Measurements from ENCODE around the gene MAGIX. TPM values are rescaled to one million over a fixed set of nuclear protein-coding genes. Genes with fewer than 3 reads are reported as not detected.

Gene MAGIX
- polyA plus RNA-seq, 1 of the 3 experiments (the other 2 are of a cell fraction), result 1.1 TPM

- Histone ChIP-seq H3K79me2 (ENCODE audit: insufficient read depth) (peaks cover 22% of the 10 kb centered on the region), H3K9me3 (no peaks in the 10 kb centered on the region), H4K20me1 (ENCODE audit: insufficient read depth) (no peaks in the 10 kb centered on the region), H3K36me3 (replicated peaks in 1 of 2; ENCODE audit: control insufficient read depth in 1 of 2, insufficient read depth in 2 of 2, low read length in 1 of 2) (peaks cover 15 to 20% of the 10 kb centered on the region in 2 experiments), H3K27me3 (ENCODE audit: insufficient read depth) (no peaks in the 10 kb centered on the region), H3K9me2 (no peaks in the 10 kb centered on the region), H3F3A (replicated peaks; ENCODE audit: insufficient read depth) (no peaks in the 10 kb centered on the region), H3K4me3 (ENCODE audit: low read depth in 2 of 2, low read length in 1 of 2) (no peak overlapping the region), H3K4me1 (ENCODE audit: control insufficient read depth in 1 of 2, insufficient read depth in 2 of 2, low read depth in 1 of 2, low read length in 1 of 2) (peaks cover 0 to 7% of the 10 kb centered on the region in 2 experiments; a peak in 1 of 4 replicates), H3K4me2 (no peak overlapping the region), H3K27ac (ENCODE audit: low read depth in 2 of 2, low read length in 1 of 2) (no peak overlapping the region), H2AFZ (ENCODE audit: low read depth) (no peak overlapping the region), H3K9ac (no peak overlapping the region)
- CTCF ChIA-PET, result no interaction called here
- DNase-seq, result no peak
- POLR2A ChIA-PET, result no interaction called here
- no peak for TF ChIP-seq USF1 (IDR thresholded peaks at IDR 0.05; ENCODE audit: borderline replicate concordance, low read depth)
- TF ChIP-seq MAX (IDR thresholded peaks at IDR 0.05; ENCODE audit: low read depth), result no peak
- TF ChIP-seq CHD2 (IDR thresholded peaks at IDR 0.05; ENCODE audit: low read length, partially characterized antibody), result no peak
- TF ChIP-seq IRF3 (IDR thresholded peaks at IDR 0.05; ENCODE audit: low read depth, low read length), result no peak
- TF ChIP-seq, protein P1, sequence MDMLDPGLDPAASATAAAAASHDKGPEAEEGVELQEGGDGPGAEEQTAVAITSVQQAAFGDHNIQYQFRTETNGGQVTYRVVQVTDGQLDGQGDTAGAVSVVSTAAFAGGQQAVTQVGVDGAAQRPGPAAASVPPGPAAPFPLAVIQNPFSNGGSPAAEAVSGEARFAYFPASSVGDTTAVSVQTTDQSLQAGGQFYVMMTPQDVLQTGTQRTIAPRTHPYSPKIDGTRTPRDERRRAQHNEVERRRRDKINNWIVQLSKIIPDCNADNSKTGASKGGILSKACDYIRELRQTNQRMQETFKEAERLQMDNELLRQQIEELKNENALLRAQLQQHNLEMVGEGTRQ (IDR thresholded peaks at IDR 0.05; ENCODE audit: borderline replicate concordance, low read depth, low read length), result no peak
- TF ChIP-seq POLR2AphosphoS5 (IDR thresholded peaks at IDR 0.05; ENCODE audit: low read depth, low read length), result no peak
- no peak for TF ChIP-seq MXI1 (IDR thresholded peaks at IDR 0.05; ENCODE audit: low read depth, low read length)
- WGBS (ENCODE audit: low lambda C conversion rate), result 100% methylated on average over 1 of the region's 1 CpG
These were observed 42.5 kb upstream of the MAGIX start for GRCh38 chrX:49120091-49120490.

- Histone ChIP-seq H3K27me3 (ENCODE audit: insufficient read depth) (no peaks in the 10 kb centered on the region; the same call in 1 of the 2 replicates), H3F3A (replicated peaks; ENCODE audit: insufficient read depth) (no peaks in the 10 kb centered on the region), H3K9me3 (no peaks in the 10 kb centered on the region), H4K20me1 (ENCODE audit: insufficient read depth) (no peaks in the 10 kb centered on the region), H3K27ac (ENCODE audit: low read depth in 2 of 2, low read length in 1 of 2) (no peak overlapping the region), H3K4me3 (ENCODE audit: low read depth in 2 of 2, low read length in 1 of 2) (peak overlapping the region; percentile 71 to 91), H3K4me2 (peak overlapping the region; percentile 89), H3K9me2 (no peaks in the 10 kb centered on the region), H3K36me3 (replicated peaks in 1 of 2; ENCODE audit: control insufficient read depth in 1 of 2, insufficient read depth in 2 of 2, low read length in 1 of 2) (peaks cover 8 to 14% of the 10 kb centered on the region in 2 experiments), H2AFZ (ENCODE audit: low read depth) (no peak overlapping the region), H3K4me1 (ENCODE audit: control insufficient read depth in 1 of 2, insufficient read depth in 2 of 2, low read depth in 1 of 2, low read length in 1 of 2) (peaks cover 0 to 7% of the 10 kb centered on the region in 2 experiments; a peak in 1 of 4 replicates), H3K9ac (peak overlapping the region; percentile 93), H3K79me2 (ENCODE audit: insufficient read depth) (peaks cover 22% of the 10 kb centered on the region)
- POLR2A ChIA-PET, result no interaction called here
- CTCF ChIA-PET, result no interaction called here
- no peak for DNase-seq
- WGBS (ENCODE audit: low lambda C conversion rate), result 95% methylated on average over 2 of the region's 5 CpGs
- TF ChIP-seq, protein P2, sequence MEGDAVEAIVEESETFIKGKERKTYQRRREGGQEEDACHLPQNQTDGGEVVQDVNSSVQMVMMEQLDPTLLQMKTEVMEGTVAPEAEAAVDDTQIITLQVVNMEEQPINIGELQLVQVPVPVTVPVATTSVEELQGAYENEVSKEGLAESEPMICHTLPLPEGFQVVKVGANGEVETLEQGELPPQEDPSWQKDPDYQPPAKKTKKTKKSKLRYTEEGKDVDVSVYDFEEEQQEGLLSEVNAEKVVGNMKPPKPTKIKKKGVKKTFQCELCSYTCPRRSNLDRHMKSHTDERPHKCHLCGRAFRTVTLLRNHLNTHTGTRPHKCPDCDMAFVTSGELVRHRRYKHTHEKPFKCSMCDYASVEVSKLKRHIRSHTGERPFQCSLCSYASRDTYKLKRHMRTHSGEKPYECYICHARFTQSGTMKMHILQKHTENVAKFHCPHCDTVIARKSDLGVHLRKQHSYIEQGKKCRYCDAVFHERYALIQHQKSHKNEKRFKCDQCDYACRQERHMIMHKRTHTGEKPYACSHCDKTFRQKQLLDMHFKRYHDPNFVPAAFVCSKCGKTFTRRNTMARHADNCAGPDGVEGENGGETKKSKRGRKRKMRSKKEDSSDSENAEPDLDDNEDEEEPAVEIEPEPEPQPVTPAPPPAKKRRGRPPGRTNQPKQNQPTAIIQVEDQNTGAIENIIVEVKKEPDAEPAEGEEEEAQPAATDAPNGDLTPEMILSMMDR (IDR thresholded peaks at IDR 0.05), result no peak
- TF ChIP-seq, protein P1 (IDR thresholded peaks at IDR 0.05; ENCODE audit: borderline replicate concordance, low read depth, low read length), result no peak
- TF ChIP-seq CHD2 (IDR thresholded peaks at IDR 0.05; ENCODE audit: low read length, partially characterized antibody), result no peak
- TF ChIP-seq SIN3A (IDR thresholded peaks at IDR 0.05; ENCODE audit: borderline replicate concordance, low read depth, low read length), result no peak
- TF ChIP-seq ELF1 (IDR thresholded peaks at IDR 0.05), result no peak
- TF ChIP-seq SMC3 (IDR thresholded peaks at IDR 0.05; ENCODE audit: low read depth, low read length), result no peak
- no peak for TF ChIP-seq YY1 (IDR thresholded peaks at IDR 0.05; ENCODE audit: low read depth)
- no peak for TF ChIP-seq RCOR1 (IDR thresholded peaks at IDR 0.05; ENCODE audit: low read length)
- TF ChIP-seq FOXM1 (IDR thresholded peaks at IDR 0.05; ENCODE audit: low read depth), result no peak
- TF ChIP-seq USF1 (IDR thresholded peaks at IDR 0.05; ENCODE audit: borderline replicate concordance, low read depth), result no peak
- TF ChIP-seq FOXJ3 (CRISPR knock-in tag; IDR thresholded peaks at IDR 0.05), result no peak
- TF ChIP-seq MAX (IDR thresholded peaks at IDR 0.05; ENCODE audit: low read depth), result no peak
- no peak for TF ChIP-seq FOSL2 (IDR thresholded peaks at IDR 0.05; ENCODE audit: borderline replicate concordance, low read depth)
These were observed 40.1 kb upstream of the MAGIX start for GRCh38 chrX:49122499-49122898.

Data from SK-N-SH (cell line).